ENCODE measurements around the gene PAM16. TPM values are rescaled to one million over a fixed set of nuclear protein-coding genes. Genes with fewer than 3 reads are reported as not detected.

Gene PAM16
- total RNA-seq, 1 experiment from 2014 or later: 104 TPM

DNA sequence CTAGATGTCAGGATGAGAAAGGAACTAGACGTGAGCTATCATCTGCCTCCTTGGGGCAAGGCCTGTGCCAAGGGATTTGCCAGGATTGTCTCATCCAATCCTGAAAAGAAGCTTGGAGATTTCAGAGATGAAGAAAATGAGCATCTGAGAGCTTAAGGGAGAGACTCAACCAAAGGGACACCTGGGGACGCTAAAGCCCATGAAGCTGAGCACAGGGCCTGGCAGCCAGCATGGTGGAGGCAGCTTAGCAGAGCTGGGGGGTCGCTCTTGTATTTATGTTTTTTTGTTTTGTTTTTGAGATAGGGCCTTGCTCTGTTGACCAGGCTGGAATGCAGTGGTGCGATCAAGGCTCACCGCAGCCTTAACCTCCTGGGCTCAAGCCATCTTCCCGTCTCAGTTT is 53.6 kb downstream of the PAM16 start:
- Histone ChIP-seq H3K4me3 (ENCODE audit: low read depth in 2 of 2, low read length in 2 of 2) (no peak overlapping the region), H3K27me3 (ENCODE audit: control insufficient read depth, insufficient read depth, low read length) (no peaks in the 10 kb centered on the region), H3K4me1 (ENCODE audit: control insufficient read depth, insufficient read depth, low read length) (peaks cover 32% of the 10 kb centered on the region), H3K36me3 (ENCODE audit: control insufficient read depth, insufficient read depth, low read length) (no peaks in the 10 kb centered on the region), H3K27ac (ENCODE audit: low read length) (no peak overlapping the region), H3K9me3 (ENCODE audit: control insufficient read depth, insufficient read depth, low read depth, low read length) (no peaks in the 10 kb centered on the region)
- no peak for TF ChIP-seq POLR2AphosphoS5 (IDR thresholded peaks at IDR 0.05; ENCODE audit: low read depth, low read length)
- TF ChIP-seq, protein P1, sequence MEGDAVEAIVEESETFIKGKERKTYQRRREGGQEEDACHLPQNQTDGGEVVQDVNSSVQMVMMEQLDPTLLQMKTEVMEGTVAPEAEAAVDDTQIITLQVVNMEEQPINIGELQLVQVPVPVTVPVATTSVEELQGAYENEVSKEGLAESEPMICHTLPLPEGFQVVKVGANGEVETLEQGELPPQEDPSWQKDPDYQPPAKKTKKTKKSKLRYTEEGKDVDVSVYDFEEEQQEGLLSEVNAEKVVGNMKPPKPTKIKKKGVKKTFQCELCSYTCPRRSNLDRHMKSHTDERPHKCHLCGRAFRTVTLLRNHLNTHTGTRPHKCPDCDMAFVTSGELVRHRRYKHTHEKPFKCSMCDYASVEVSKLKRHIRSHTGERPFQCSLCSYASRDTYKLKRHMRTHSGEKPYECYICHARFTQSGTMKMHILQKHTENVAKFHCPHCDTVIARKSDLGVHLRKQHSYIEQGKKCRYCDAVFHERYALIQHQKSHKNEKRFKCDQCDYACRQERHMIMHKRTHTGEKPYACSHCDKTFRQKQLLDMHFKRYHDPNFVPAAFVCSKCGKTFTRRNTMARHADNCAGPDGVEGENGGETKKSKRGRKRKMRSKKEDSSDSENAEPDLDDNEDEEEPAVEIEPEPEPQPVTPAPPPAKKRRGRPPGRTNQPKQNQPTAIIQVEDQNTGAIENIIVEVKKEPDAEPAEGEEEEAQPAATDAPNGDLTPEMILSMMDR (IDR thresholded peaks at IDR 0.05): no peak
- POLR2A ChIA-PET: no interaction called here
- ATAC-seq (no peak), DNase-seq (ENCODE audit: low read depth, low spot score) (no peak)
- CTCF ChIA-PET: interaction anchor here (1.2 to 1.6 kb wide), 2 partner anchors 9 to 14 kb away, joined by 3 to 4 read pairs; no protein-coding TSS in a partner anchor
- in situ Hi-C loops (cut with HindIII; ENCODE audit: low pct_unique_long_range_greater_than_20kb, low sequenced_read_pairs): no loop called here
- BruUV-seq (replicated peaks): no TSS peak
- intact Hi-C loops (cut with micrococcal nuclease; ENCODE audit: unreplicated experiment): no loop called here

DNA sequence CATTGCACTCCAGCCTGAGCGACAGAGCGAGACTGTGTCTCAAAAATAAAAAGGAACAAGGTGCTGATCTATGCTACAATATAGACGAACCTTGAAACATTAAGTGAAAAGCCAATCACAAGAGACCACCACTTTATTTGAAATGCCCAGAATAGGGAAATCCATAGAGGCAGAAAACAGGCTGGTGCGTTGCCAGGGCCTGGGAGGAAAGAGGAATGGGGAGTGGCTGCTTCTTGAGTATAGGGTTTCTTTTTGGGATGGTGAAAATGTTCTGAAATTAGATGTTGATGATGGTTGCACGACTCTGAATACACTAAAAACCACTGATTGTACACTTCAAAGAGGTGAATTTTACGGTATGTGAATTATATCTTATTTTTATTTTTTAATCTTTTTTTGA is 55.5 kb downstream of the PAM16 start:
- ChIA-PET CTCF (no interaction called here), POLR2A (no interaction called here)
- TF ChIP-seq SIN3A (IDR thresholded peaks at IDR 0.05; ENCODE audit: borderline replicate concordance, insufficient read depth, low read depth, low read length) (no peak), POLR2AphosphoS5 (IDR thresholded peaks at IDR 0.05; ENCODE audit: low read depth, low read length) (no peak), TCF7L2 (IDR thresholded peaks at IDR 0.05; ENCODE audit: low read depth, low read length) (no peak)
- TF ChIP-seq, protein P1 (IDR thresholded peaks at IDR 0.05): no peak
- TF ChIP-seq, protein P2, sequence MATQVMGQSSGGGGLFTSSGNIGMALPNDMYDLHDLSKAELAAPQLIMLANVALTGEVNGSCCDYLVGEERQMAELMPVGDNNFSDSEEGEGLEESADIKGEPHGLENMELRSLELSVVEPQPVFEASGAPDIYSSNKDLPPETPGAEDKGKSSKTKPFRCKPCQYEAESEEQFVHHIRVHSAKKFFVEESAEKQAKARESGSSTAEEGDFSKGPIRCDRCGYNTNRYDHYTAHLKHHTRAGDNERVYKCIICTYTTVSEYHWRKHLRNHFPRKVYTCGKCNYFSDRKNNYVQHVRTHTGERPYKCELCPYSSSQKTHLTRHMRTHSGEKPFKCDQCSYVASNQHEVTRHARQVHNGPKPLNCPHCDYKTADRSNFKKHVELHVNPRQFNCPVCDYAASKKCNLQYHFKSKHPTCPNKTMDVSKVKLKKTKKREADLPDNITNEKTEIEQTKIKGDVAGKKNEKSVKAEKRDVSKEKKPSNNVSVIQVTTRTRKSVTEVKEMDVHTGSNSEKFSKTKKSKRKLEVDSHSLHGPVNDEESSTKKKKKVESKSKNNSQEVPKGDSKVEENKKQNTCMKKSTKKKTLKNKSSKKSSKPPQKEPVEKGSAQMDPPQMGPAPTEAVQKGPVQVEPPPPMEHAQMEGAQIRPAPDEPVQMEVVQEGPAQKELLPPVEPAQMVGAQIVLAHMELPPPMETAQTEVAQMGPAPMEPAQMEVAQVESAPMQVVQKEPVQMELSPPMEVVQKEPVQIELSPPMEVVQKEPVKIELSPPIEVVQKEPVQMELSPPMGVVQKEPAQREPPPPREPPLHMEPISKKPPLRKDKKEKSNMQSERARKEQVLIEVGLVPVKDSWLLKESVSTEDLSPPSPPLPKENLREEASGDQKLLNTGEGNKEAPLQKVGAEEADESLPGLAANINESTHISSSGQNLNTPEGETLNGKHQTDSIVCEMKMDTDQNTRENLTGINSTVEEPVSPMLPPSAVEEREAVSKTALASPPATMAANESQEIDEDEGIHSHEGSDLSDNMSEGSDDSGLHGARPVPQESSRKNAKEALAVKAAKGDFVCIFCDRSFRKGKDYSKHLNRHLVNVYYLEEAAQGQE (IDR thresholded peaks at IDR 0.05; ENCODE audit: insufficient read depth in 1 of 2, low read depth in 2 of 2, low read length in 1 of 2): no peak
- Histone ChIP-seq H3K4me1 (ENCODE audit: control insufficient read depth, insufficient read depth, low read length) (peaks cover 41% of the 10 kb centered on the region), H3K4me3 (ENCODE audit: low read depth in 2 of 2, low read length in 2 of 2) (no peak overlapping the region), H3K9me3 (ENCODE audit: control insufficient read depth, insufficient read depth, low read depth, low read length) (no peaks in the 10 kb centered on the region), H3K27me3 (ENCODE audit: control insufficient read depth, insufficient read depth, low read length) (no peaks in the 10 kb centered on the region), H3K36me3 (ENCODE audit: control insufficient read depth, insufficient read depth, low read length) (no peaks in the 10 kb centered on the region), H3K27ac (ENCODE audit: low read length) (peak overlapping the region; percentile 30; the same call in 1 of the 2 replicates)
- no peak for DNase-seq (ENCODE audit: low read depth, low spot score)
- no TSS peak for BruUV-seq (replicated peaks)
- in situ Hi-C loops (cut with HindIII; ENCODE audit: low pct_unique_long_range_greater_than_20kb, low sequenced_read_pairs): no loop called here
- ATAC-seq: no peak
- intact Hi-C loops (cut with micrococcal nuclease; ENCODE audit: unreplicated experiment): no loop called here

All from Panc1 (cell line).